Uterus (tissue), 4 donors: Measurements from ENCODE around the gene PRMT7. TPM values are rescaled to one million over a fixed set of nuclear protein-coding genes. Genes with fewer than 3 reads are reported as not detected.

ENCODE experiments used
- DNase-seq, 2 donors: peaks; one replicate each; pipeline ENCODE4 v3.0.0-alpha.2; 2019 to 2020
- H3K27ac ChIP-seq, 2 donors: fragments of 200-600 bp; sonication (generic); 1 replicate in 1 of 2; 2 replicates in 1 of 2; pipeline ENCODE4 v1.5.1; 2016 to 2018
- H3K27me3 ChIP-seq, 2 donors: fragments of 200-600 bp; sonication (generic); one replicate each; pipeline ENCODE4 v1.5.1; 2018 to 2019; ENCODE audit warnings: control low read depth in 1 of 2
- H3K36me3 ChIP-seq, 2 donors: fragments of 200-600 bp; sonication (generic); one replicate each; pipeline ENCODE4 v1.5.1; 2019; ENCODE audit warnings: control low read depth in 1 of 2
- H3K4me1 ChIP-seq, 2 donors: fragments of 200-600 bp; sonication (generic); one replicate each; pipeline ENCODE4 v1.5.1; 2018 to 2019; ENCODE audit warnings: control low read depth in 1 of 2
- H3K4me3 ChIP-seq, 2 donors: fragments of 200-600 bp; sonication (generic); 1 replicate in 1 of 2; 2 replicates in 1 of 2; pipeline ENCODE4 v1.5.1; 2018 to 2019; ENCODE audit warnings: mild to moderate bottlenecking in 1 of 2
- H3K9me3 ChIP-seq, 2 donors: fragments of 200-600 bp; sonication (generic); one replicate each; pipeline ENCODE4 v1.5.1; 2019; ENCODE audit warnings: control low read depth in 1 of 2
- POLR2A ChIP-seq, 2 donors: fragments of 450-650 bp; IDR thresholded peaks; one replicate each; pipeline ENCODE4 v1.6.1; 2016; ENCODE audit warnings: antibody characterized with exemption in 2 of 2, mild to moderate bottlenecking in 1 of 2, moderate library complexity in 1 of 2
- intact Hi-C: fragments of 100-400 bp; cut with DNase I; formaldehyde crosslinking; loops from one replicate; pipeline ENCODE4 v1.15.1; 2023; ENCODE audit warnings: low total_unique reads
- total RNA-seq, 4 donors: library from RNA; depleted of rRNA in 3 of 4; stranded (reverse); fragments of >200 nt in 3 of 4; gene quantifications; one replicate each; pipeline versions ENCODE4 v1.1.0 to v1.2.4, GENCODE V29; 2014 to 2023
- TF ChIP-seq, protein P1 (sequence below), 4 experiments: fragments of 200-600 bp in 2 of 4; fragments of 450-650 bp in 2 of 4; sonication (generic) in 2 of 4; IDR thresholded peaks; one replicate each; pipeline ENCODE4 v1.5.1; 2016 to 2019; ENCODE audit warnings: antibody characterized with exemption in 4 of 4, mild to moderate bottlenecking in 2 of 4, moderate library complexity in 1 of 4
- donor health status: DM: yes; HTN: yes; CAD: no.

Gene PRMT7
- total RNA-seq, 4 donors from 2014 or later = 8.2 to 111 (median 66.9) TPM

DNA sequence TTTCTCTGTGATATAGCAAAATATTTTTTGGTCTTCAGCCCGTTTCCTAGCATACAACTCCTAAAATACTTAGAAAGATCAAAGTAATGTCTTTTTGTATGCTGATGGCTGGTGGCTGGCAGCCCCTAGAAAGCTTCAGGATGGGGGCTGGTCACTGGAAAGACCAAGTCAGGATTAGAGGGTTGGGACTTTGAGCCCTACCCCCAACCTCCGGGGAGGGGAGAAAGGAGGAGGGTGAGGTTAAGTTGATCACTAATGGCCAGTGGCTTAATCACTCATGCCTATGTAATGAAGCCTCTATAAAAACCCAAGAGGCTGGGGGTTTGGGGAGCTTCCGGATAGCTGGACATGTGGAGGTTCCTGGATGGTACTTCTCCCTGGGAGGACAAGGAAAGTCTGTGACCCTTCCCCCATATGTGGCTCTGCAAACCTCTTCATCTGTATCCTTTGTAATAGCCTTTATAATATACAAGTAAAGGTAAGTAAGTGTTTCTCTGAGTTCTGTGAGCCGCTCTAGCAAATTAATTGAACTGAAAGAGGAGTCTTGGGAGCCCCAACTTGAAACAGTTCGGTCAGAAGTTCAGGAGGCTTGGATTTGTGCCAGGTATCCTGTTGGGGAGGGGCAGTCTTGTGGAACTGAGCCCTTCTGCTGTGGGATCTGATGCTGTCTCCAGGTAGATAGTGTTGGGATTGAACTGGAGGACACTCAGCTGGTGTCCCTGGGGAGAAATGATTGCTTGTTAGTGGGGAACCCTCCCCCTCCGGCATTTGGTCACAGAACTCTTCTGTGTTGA is 43.0 kb upstream of the PRMT7 start:
- H3K4me3 ChIP-seq = no peak overlapping the region
- no peaks in the 10 kb centered on the region for H3K36me3 ChIP-seq
- H3K27me3 ChIP-seq = no peaks in the 10 kb centered on the region
- no peak overlapping the region for H3K27ac ChIP-seq
- DNase-seq = no peak
- TF ChIP-seq, protein P1, sequence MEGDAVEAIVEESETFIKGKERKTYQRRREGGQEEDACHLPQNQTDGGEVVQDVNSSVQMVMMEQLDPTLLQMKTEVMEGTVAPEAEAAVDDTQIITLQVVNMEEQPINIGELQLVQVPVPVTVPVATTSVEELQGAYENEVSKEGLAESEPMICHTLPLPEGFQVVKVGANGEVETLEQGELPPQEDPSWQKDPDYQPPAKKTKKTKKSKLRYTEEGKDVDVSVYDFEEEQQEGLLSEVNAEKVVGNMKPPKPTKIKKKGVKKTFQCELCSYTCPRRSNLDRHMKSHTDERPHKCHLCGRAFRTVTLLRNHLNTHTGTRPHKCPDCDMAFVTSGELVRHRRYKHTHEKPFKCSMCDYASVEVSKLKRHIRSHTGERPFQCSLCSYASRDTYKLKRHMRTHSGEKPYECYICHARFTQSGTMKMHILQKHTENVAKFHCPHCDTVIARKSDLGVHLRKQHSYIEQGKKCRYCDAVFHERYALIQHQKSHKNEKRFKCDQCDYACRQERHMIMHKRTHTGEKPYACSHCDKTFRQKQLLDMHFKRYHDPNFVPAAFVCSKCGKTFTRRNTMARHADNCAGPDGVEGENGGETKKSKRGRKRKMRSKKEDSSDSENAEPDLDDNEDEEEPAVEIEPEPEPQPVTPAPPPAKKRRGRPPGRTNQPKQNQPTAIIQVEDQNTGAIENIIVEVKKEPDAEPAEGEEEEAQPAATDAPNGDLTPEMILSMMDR (IDR thresholded peaks at IDR 0.05) = no peak
- no peaks in the 10 kb centered on the region for H3K9me3 ChIP-seq
- intact Hi-C loops = no loop called here
- no peaks in the 10 kb centered on the region for H3K4me1 ChIP-seq

DNA sequence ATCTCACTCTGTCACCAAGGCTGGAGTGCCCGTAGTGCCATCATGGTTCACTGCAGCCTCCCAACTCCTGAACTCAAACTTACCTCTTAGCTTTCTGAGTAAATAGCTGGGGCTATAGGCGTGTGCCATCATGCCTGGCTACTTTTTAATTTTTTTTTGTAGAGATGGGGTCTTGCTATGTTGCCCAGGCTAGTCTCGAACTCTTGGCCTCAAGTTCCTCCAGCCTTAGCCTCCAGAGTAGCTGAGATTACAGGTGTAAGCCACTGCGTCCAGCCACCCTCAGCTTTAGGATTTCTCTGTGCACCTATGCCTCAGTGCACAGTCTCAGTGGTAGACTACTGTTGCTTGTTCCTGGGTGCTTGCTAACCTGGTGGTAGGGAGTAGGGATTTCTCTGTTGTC is 41.0 kb upstream of the PRMT7 start:
- Histone ChIP-seq H3K9me3 (no peaks in the 10 kb centered on the region), H3K27ac (no peak overlapping the region), H3K4me1 (no peaks in the 10 kb centered on the region), H3K27me3 (no peaks in the 10 kb centered on the region), H3K36me3 (no peaks in the 10 kb centered on the region), H3K4me3 (no peak overlapping the region)
- intact Hi-C loops = no loop called here
- TF ChIP-seq, protein P1 (IDR thresholded peaks at IDR 0.05) = no peak
- no peak for TF ChIP-seq POLR2A (IDR thresholded peaks at IDR 0.05)
- no peak for DNase-seq

DNA sequence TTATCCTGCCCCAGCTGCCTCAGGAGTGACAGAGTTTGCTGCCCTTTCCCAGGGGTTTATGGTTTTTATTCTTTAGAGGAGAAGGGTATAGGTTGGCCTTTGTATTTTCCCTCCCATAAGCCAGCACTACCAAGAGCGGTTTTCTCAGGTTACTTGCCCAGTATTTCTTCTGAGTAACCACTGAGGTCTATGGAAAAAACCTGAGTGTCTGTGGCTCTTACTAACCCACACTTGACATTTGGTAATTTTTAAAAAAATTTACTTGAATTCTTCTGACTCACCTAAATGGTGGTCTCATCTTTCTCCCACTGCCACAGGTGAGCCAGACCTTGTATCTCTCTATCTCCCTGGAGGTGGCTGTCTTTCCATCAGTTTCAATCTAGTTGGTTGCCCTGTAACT is 40.5 kb upstream of the PRMT7 start:
- DNase-seq = no peak
- intact Hi-C loops = no loop called here
- Histone ChIP-seq H3K27me3 (no peaks in the 10 kb centered on the region), H3K4me3 (no peak overlapping the region), H3K9me3 (no peaks in the 10 kb centered on the region), H3K4me1 (no peaks in the 10 kb centered on the region), H3K27ac (no peak overlapping the region), H3K36me3 (no peaks in the 10 kb centered on the region)
- no peak for TF ChIP-seq POLR2A (IDR thresholded peaks at IDR 0.05)
- TF ChIP-seq, protein P1 (IDR thresholded peaks at IDR 0.05) = no peak

DNA sequence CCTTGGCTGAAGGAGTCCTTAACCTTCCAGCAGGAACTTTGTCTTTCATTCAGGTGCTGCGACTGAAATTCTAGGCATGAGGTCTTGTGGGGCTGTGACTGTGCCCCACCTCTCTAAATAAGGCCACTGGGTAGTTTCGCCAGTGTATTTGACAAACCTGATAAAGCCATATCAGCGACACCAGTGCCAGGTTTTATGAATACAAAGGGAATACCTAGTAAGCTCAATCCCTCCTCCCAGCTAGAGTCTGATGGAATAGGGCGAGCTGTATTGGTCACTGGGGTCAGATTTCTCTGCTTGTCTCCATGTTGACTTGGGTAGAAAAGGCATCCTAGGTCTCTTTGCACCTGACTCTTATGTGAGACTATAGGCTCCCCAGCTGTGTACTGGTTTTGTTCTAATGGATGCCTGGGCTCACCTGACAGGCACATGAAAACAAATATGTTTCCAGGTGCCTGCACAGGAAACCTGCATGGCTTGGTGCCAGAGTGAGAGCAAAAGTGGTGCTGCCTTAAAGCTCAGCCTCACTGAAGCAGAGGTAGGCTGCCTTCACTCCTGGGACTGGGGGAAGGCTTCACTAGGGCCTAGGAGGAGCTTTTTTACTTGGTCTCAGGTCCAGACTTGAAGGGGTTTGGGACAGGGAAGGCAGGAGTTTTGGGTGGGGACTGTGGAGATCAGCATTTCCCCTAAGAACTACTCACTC is 38.2 kb upstream of the PRMT7 start:
- Histone ChIP-seq H3K36me3 (no peaks in the 10 kb centered on the region), H3K27ac (no peak overlapping the region), H3K4me1 (no peaks in the 10 kb centered on the region)

GRCh38 chr16:68273459-68273858 is 37.4 kb upstream of the PRMT7 start:
- no peaks in the 10 kb centered on the region for H3K4me1 ChIP-seq
- no peak for DNase-seq
- H3K27me3 ChIP-seq = no peaks in the 10 kb centered on the region
- no peaks in the 10 kb centered on the region for H3K9me3 ChIP-seq
- no peak overlapping the region for H3K4me3 ChIP-seq
- H3K36me3 ChIP-seq = no peaks in the 10 kb centered on the region
- TF ChIP-seq POLR2A (IDR thresholded peaks at IDR 0.05) = no peak
- TF ChIP-seq, protein P1 (IDR thresholded peaks at IDR 0.05) = no peak
- no peak overlapping the region for H3K27ac ChIP-seq
- intact Hi-C loops = no loop called here

More for the DNA sequence above, 38.2 kb upstream of the PRMT7 start:
- no peak for DNase-seq
- Histone ChIP-seq H3K9me3 (no peaks in the 10 kb centered on the region), H3K4me3 (no peak overlapping the region), H3K27me3 (no peaks in the 10 kb centered on the region)
- intact Hi-C loops = no loop called here
- TF ChIP-seq, protein P1 (IDR thresholded peaks at IDR 0.05) = no peak
- no peak for TF ChIP-seq POLR2A (IDR thresholded peaks at IDR 0.05)
